SKM-1 treated with dmso at 0.1 percent for 144 hours (cell line): ENCODE measurements around the gene THRB.

Experiments
- DNase-seq: peaks from one replicate; lab custom pipeline; 2025; ENCODE audit not compliant: unreplicated experiment; lab: John Stamatoyannopoulos, UW

THRB gene

DNA sequence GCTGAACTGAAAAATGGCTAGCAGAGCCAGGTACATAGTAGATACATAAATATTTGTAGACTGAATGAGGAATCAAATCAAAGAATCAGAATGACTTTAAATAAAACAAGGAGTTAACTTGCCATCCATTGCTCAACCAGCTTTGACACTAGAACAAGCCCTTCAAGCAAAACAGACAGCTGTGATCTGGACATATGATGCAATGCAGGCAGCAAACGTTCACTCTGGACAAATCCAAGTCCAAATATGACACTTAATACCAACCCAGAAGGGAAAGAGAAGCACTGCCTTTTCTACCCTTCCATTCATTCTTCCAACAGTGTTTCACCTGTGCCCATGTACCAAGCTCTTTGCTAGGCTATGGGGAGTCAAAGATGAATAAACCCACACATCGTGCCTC is 4.5 kb downstream of the THRB start:
- no peak for DNase-seq

DNA sequence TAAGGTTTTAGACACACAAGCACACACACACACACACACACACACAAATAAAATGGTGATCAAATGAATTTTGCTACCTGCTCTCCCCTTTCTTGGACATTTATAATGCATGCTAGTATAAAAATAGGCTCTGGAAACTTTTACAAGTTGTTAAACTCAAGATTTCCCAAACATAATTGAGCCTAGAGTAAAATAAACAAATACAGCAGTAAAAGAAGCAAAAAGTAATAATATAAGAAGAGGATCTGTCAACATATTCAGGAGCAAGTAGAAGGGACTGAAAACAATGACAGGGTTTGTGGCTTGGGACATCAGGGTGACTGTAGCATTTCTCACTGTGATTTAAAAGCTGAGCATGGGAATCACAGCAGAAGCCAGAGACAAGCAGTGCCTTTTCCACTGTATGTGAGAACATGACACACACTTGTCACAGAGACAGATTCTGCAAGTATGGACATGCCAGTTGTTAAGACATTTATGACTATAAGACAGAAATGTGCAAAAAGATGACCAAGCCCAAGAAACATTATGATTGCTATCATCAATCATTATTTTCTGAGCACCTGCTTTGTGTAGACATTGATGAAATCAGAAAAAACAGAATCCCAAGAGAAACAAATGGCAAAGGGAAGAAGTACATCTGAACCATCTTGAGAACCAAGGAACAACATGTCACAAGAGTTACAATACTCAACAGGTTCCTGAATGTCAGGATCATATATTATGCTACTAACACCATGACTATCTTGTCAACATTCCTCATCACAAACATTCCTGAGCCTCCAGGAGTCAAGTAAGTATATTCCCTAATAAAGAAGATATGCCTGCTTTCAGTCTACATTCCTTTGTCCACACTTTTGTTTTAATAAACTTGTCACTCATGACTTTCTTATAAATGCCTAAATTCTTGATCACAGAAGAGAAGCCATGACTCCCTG is 7.1 kb downstream of the THRB start:
- DNase-seq, result no peak

GRCh38 chr3:24485511-24485910 is 9.1 kb downstream of the THRB start:
- DNase-seq, result no peak

GRCh38 chr3:24483873-24484272 is 10.8 kb downstream of the THRB start:
- DNase-seq, result peak; percentile 45

GRCh38 chr3:24482096-24482705 is 12.4 kb downstream of the THRB start:
- no peak for DNase-seq

GRCh38 chr3:24481193-24481592 is 13.5 kb downstream of the THRB start:
- DNase-seq, result no peak

- no peak for DNase-seq
These were observed 14.2 kb downstream of the THRB start for GRCh38 chr3:24480497-24480896.

DNA sequence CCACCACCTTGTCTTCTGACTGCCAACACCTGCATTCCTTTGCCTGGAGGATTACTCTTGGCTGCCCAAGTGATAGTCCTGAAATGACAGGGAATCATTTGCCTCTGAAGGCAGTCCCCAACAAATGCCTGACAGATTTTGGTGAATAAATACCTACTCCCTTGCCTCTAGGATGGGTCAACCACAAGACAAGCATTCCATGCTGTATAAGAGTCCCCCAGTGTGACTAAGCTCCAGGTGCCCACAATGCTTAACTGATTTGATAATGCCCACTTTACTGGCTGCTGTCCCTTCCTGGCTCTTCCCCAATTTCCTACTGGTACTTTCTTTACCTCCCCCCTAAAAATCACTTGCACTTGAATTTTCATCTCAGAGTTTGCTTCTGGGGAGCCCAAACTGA is 14.8 kb downstream of the THRB start:
- no peak for DNase-seq

DNA sequence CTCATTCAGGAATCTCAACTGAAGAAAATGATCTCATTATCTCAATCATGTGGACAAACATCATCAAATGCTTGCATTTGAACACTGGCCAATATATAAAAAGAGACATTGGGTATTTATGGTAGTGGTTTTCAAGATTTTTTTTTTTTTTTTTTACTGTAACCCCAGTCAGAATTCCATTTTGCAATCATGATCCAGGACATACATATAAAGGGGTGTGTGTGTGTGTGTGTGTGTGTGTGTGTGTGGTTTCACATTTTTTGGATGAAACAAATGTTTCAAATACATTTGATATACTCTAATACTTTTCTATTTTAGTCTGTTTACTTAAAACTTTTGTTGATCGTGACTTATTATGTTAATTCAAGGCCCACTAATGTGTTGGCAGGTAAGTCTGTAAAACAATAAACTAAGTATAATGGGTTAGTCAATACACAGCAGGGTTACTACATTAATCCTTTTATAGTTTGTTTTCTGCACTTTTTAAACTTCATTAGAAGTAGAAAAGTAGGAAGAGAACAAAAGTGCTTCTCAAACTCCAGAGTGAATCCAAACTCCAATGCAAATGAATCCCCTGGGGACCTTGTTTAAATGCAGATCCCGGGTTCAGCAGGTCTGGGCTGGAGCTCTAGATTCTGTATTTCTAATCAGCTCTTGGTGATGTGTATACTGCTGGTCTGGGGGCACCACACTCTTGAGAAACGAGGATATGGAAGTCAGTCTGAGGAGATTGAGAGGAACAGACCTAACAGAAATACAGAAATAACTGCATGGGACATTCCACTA is 17.6 kb downstream of the THRB start:
- DNase-seq, result no peak

DNA sequence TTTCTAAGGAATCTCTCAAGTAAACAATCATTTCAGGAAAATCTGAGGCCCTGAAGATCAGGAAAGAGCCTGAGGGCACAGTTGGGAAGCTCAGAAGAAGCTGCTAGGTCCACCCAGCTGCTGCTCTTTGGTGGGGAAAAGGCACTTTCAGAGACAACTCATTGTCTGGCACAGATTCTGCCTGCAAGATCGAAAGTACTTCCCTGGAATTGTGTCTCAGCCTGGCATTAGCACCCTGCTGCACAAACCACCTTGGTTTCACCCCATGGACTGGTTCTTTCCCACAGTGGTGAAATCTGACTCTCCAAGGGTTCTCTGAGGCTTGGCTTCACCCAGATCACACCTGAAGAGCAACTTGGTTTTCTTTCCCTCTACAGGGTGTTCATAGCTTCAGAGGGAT is 18.7 kb downstream of the THRB start:
- DNase-seq, result no peak

GRCh38 chr3:24474862-24475261 is 19.8 kb downstream of the THRB start:
- DNase-seq, result no peak

- no peak for DNase-seq
These were observed 22.3 kb downstream of the THRB start for GRCh38 chr3:24472358-24472757.

GRCh38 chr3:24471486-24471885 is 23.2 kb downstream of the THRB start:
- DNase-seq, result no peak

- no peak for DNase-seq
These were observed 24.4 kb downstream of the THRB start for GRCh38 chr3:24470277-24470676.

DNA sequence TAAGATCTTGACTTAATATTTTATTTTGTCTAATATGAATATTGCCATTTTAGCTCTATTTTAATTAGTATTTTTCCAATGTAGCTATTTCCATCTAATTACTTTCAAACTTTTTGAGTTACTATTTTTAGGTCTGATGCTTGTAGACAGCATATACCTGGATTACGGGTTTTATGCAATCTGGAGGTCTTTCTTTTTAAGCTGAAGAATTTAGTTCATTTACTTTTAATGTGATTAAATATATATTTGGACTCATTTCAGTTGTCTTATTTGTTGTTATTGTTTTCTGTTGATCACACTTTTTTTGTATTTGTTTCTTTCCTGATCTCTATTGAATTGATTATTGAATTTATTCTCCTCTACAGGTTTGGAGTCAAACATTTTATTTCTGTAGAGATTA is 30.3 kb downstream of the THRB start:
- no peak for DNase-seq

GRCh38 chr3:24462737-24463136 is 31.9 kb downstream of the THRB start:
- no peak for DNase-seq

GRCh38 chr3:24460974-24461373 is 33.7 kb downstream of the THRB start:
- no peak for DNase-seq

DNA sequence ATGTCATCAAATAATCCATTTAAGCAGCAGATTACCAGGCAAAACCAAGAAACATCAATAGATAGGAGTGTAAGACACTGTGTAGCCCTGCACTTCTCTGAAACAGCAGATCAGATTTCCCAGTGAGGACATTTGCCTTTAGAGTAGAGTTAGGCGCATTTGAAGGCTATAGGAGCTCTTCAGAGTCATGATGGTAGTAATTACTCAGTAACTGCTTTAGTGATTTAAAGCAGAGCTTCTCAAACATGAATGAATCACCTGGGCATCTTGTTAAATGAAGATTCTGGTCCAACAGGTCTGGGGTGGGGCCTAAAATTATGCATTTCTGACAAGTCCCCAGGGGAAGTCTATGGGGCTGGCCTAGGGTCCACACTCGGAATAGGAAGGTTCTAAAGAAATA is 36.9 kb downstream of the THRB start:
- no peak for DNase-seq

DNA sequence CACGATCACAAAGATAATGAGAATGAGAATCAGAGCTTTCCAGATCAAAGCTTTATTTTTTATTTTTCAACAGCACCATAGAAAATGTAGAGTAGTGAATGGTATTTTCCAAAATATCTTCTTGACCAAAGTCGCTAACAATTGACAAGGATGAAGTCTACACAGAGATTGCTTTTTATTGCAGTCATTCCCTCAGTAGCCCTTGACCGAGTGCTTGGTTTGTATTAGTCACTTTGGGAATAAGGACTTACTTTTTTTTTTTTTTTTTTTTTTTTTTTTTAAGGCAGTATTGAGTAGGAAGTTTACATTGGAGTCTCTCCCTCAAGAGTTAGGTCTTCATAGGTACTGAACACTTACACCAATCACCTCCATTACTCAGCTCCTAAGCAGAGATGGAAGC is 39.8 kb downstream of the THRB start:
- DNase-seq, result no peak

GRCh38 chr3:24454393-24454792 is 40.3 kb downstream of the THRB start:
- DNase-seq, result no peak

GRCh38 chr3:24451461-24452099 is 43.1 kb downstream of the THRB start:
- DNase-seq, result no peak
